ENCODE results near the gene IKBKG.

- TF ChIP-seq CTCF (IDR thresholded peaks at IDR 0.05) (no peak), EP300 (IDR thresholded peaks at IDR 0.05) (no peak), POLR2A (IDR thresholded peaks at IDR 0.05) (no peak)
Observed at GRCh38 chrX:154593201-154593600, 45.8 kb downstream of the IKBKG start.
